ENCODE measurements around the gene ERBB4.

DNA sequence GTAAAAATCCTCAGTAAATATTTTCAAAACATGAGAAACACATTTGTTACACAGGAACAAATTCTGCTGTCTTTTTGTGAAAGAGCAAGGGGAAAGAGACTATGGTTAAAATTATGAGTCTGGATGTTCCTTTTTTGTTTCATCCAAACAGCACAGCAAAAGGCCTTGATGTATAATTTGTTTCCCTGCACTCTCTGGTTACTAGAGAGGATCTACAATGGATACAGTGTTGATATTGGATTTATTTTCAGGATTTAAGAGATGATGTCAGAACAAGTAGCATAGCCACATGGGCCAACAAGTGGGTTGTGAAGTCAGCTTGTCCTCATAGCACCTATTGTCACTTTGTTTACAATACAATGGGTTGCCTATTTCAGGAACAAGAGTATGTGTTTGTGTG lies 11.3 kb upstream of the ERBB4 start:
- TF ChIP-seq, protein P1, sequence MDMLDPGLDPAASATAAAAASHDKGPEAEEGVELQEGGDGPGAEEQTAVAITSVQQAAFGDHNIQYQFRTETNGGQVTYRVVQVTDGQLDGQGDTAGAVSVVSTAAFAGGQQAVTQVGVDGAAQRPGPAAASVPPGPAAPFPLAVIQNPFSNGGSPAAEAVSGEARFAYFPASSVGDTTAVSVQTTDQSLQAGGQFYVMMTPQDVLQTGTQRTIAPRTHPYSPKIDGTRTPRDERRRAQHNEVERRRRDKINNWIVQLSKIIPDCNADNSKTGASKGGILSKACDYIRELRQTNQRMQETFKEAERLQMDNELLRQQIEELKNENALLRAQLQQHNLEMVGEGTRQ (IDR thresholded peaks at IDR 0.05; ENCODE audit: low read length) = no peak
- TF ChIP-seq POLR2AphosphoS5 (IDR thresholded peaks at IDR 0.05; ENCODE audit: low read depth, low read length) = no peak
- TF ChIP-seq, protein P2, sequence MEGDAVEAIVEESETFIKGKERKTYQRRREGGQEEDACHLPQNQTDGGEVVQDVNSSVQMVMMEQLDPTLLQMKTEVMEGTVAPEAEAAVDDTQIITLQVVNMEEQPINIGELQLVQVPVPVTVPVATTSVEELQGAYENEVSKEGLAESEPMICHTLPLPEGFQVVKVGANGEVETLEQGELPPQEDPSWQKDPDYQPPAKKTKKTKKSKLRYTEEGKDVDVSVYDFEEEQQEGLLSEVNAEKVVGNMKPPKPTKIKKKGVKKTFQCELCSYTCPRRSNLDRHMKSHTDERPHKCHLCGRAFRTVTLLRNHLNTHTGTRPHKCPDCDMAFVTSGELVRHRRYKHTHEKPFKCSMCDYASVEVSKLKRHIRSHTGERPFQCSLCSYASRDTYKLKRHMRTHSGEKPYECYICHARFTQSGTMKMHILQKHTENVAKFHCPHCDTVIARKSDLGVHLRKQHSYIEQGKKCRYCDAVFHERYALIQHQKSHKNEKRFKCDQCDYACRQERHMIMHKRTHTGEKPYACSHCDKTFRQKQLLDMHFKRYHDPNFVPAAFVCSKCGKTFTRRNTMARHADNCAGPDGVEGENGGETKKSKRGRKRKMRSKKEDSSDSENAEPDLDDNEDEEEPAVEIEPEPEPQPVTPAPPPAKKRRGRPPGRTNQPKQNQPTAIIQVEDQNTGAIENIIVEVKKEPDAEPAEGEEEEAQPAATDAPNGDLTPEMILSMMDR (IDR thresholded peaks at IDR 0.05; ENCODE audit: control extremely low read depth in 1 of 3, insufficient read depth in 1 of 3, low read depth in 1 of 3, low read length in 3 of 3) = no peak
